ENCODE data around the gene NLGN1. TPM values are rescaled to one million over a fixed set of nuclear protein-coding genes. Genes with fewer than 3 reads are reported as not detected.

NLGN1 gene
- total and polyA plus RNA-seq, 2 of the 8 experiments (the other 6 are each of a cell fraction or from before 2014, with no cell fraction given): 7.8 to 14.8 TPM

DNA sequence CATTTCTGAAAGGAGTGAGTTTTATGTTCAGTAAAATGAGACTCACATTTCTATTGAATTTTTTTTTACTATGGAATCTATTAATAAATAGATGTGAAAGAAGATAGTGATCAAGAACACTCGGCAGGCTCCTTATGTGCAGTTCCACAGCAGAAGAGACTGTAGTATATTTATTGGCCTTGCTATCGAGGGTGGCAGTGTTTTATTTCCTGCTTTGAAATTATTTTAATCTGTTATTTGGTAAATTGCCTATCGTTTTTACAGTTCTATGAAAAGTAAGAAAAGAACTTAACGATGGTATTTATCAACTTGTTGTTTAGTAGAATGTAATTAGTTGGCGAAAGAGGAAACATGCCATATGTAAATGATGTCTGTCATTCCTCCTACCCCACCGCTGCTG, 238.3 kb downstream of the NLGN1 start:
- TF ChIP-seq KDM4A (IDR thresholded peaks at IDR 0.05; ENCODE audit: low read depth, low read length, severe bottlenecking): no peak
- no peak for TF ChIP-seq SP4 (IDR thresholded peaks at IDR 0.05; ENCODE audit: low read length)
- TF ChIP-seq CBX8 (IDR thresholded peaks at IDR 0.05; ENCODE audit: borderline replicate concordance, low read depth, low read length): no peak
- TF ChIP-seq ZNF274 (IDR thresholded peaks at IDR 0.05; ENCODE audit: borderline replicate concordance, extremely low read depth, low read length): no peak
- no peak for TF ChIP-seq SIRT6 (IDR thresholded peaks at IDR 0.05; ENCODE audit: low read length)
- TF ChIP-seq CTBP2 (IDR thresholded peaks at IDR 0.05; ENCODE audit: borderline replicate concordance, insufficient read depth, insufficient read length, low read length): no peak
- TF ChIP-seq RNF2 (IDR thresholded peaks at IDR 0.05; ENCODE audit: borderline replicate concordance, low read depth, low read length, missing control alignments, poor library complexity, severe bottlenecking): no peak
- TF ChIP-seq BRCA1 (IDR thresholded peaks at IDR 0.05; ENCODE audit: low read depth, low read length): no peak
- no peak for TF ChIP-seq JUND (IDR thresholded peaks at IDR 0.05; ENCODE audit: low read length)
- TF ChIP-seq POU5F1 (IDR thresholded peaks at IDR 0.05; ENCODE audit: low read depth, low read length): no peak
- TF ChIP-seq, protein P1, sequence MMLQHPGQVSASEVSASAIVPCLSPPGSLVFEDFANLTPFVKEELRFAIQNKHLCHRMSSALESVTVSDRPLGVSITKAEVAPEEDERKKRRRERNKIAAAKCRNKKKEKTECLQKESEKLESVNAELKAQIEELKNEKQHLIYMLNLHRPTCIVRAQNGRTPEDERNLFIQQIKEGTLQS (IDR thresholded peaks at IDR 0.05; ENCODE audit: insufficient read depth, low read depth, low read length): no peak
- Histone ChIP-seq H4K8ac (ENCODE audit: extremely low read depth, insufficient read depth, low read length) (no peak overlapping the region), H3K27me3 (replicated peaks in 1 of 4; ENCODE audit: control insufficient read depth in 3 of 4, extremely low read depth in 1 of 4, insufficient read depth in 3 of 4, low read length in 3 of 4) (no peaks in the 10 kb centered on the region), H3K23ac (ENCODE audit: insufficient read length) (no peak overlapping the region), H3K79me1 (ENCODE audit: low read depth, low read length) (no peaks in the 10 kb centered on the region), H3K36me3 (ENCODE audit: control insufficient read depth in 2 of 4, insufficient read depth in 4 of 4, low read length in 3 of 4) (no peaks in the 10 kb centered on the region), H3K27ac (ENCODE audit: low read depth, low read length) (no peak overlapping the region), H3K9ac (replicated peaks in 1 of 4; ENCODE audit: extremely low read depth in 1 of 4, low read depth in 3 of 4, low read length in 3 of 4) (no peak overlapping the region), H3K18ac (ENCODE audit: extremely low read depth, low read length) (no peak overlapping the region), H3K4me3 (ENCODE audit: extremely low read depth in 1 of 4, insufficient read depth in 2 of 4, low read depth in 3 of 4, low read length in 4 of 4) (no peak overlapping the region), H3K9me3 (ENCODE audit: insufficient read depth in 2 of 2, low read depth in 1 of 2, low read length in 1 of 2) (no peaks in the 10 kb centered on the region), H4K5ac (ENCODE audit: insufficient read length, low read depth, low read length) (no peak overlapping the region), H3K4me2 (ENCODE audit: insufficient read depth in 1 of 2, low read depth in 2 of 2, low read length in 2 of 2) (no peak overlapping the region), H2AFZ (ENCODE audit: low read length) (no peak overlapping the region), H2BK120ac (replicated peaks; ENCODE audit: low read depth, low read length) (no peak overlapping the region), H2BK15ac (ENCODE audit: low read length) (no peak overlapping the region), H4K91ac (replicated peaks; ENCODE audit: insufficient read length, low read length) (no peak overlapping the region), H3K56ac (replicated peaks; ENCODE audit: insufficient read length, low read depth, low read length) (no peak overlapping the region), H3K4me1 (replicated peaks in 1 of 4; ENCODE audit: control insufficient read depth in 3 of 4, insufficient read depth in 4 of 4, low read length in 3 of 4) (no peaks in the 10 kb centered on the region), H4K20me1 (replicated peaks in 1 of 2; ENCODE audit: control insufficient read depth in 1 of 2, insufficient read depth in 2 of 2, low read length in 2 of 2) (no peaks in the 10 kb centered on the region), H2BK20ac (ENCODE audit: low read length) (no peak overlapping the region), H2BK5ac (ENCODE audit: low read depth, low read length) (no peak overlapping the region), H2AK5ac (ENCODE audit: low read depth, low read length) (no peak overlapping the region), H2BK12ac (ENCODE audit: low read depth, low read length) (no peak overlapping the region), H3K4ac (replicated peaks; ENCODE audit: insufficient read length, low read depth, low read length) (no peak overlapping the region), H3K79me2 (ENCODE audit: control insufficient read depth in 1 of 2, insufficient read depth in 2 of 2, low read length in 2 of 2) (no peaks in the 10 kb centered on the region), H3K23me2 (ENCODE audit: low read depth, low read length) (no peaks in the 10 kb centered on the region), H3K14ac (ENCODE audit: insufficient read length) (no peak overlapping the region)
- no peak for FAIRE-seq
- no peak for DNase-seq (ENCODE audit: low read depth in 1 of 2, low spot score in 2 of 2)
- 87% methylated on average over 6 of the region's 6 CpGs; no CpG with 5 or more reads in 1 of the 2 experiments for WGBS, 2 experiments (ENCODE audit: extremely low coverage in 1 of 2, insufficient coverage in 1 of 2, insufficient read length in 1 of 2, insufficient replicate concordance in 2 of 2, low coverage in 1 of 2, low lambda C conversion rate in 2 of 2, missing lambda C conversion rate in 1 of 2)
- POLR2A ChIA-PET (ENCODE audit: partially characterized antibody): no interaction called here
- CTCF ChIA-PET (ENCODE audit: partially characterized antibody): no interaction called here
